GM18861 (cell line): ENCODE measurements around the gene HPSE.
"Not testable (repeated sequence)": the region's sequence is repeated elsewhere in the genome, so short reads cannot be mapped to it uniquely, and the experiment has no call there.

Source experiments
- ATAC-seq: cut with Tn5 transposase; IDR thresholded peaks from one replicate; pipeline ENCODE4 v1.9.1; 2021; ENCODE audit not compliant: unreplicated experiment

The HPSE gene

GRCh38 chr4:83335701-83336100 lies 1.1 kb upstream of the HPSE start:
- ATAC-seq, result no peak

- ATAC-seq, result no peak
These were observed 2.7 kb downstream of the HPSE start for GRCh38 chr4:83331956-83332355.

GRCh38 chr4:83329521-83330110 lies 5.0 kb downstream of the HPSE start:
- no peak for ATAC-seq

GRCh38 chr4:83328521-83329187 lies 6.0 kb downstream of the HPSE start:
- no peak for ATAC-seq

GRCh38 chr4:83326546-83326945 lies 8.1 kb downstream of the HPSE start:
- no peak for ATAC-seq

- not testable (repeated sequence) for ATAC-seq
These were observed 9.3 kb downstream of the HPSE start for GRCh38 chr4:83325306-83325705.

GRCh38 chr4:83323136-83323535 lies 11.5 kb downstream of the HPSE start:
- no peak for ATAC-seq

- ATAC-seq, result no peak
These were observed 14.1 kb downstream of the HPSE start for GRCh38 chr4:83320548-83320947.

GRCh38 chr4:83318666-83319065 lies 16.0 kb downstream of the HPSE start:
- no peak for ATAC-seq

GRCh38 chr4:83317671-83318070 lies 17.0 kb downstream of the HPSE start:
- ATAC-seq, result no peak

GRCh38 chr4:83316459-83317165 lies 18.0 kb downstream of the HPSE start:
- ATAC-seq, result no peak

GRCh38 chr4:83315341-83315870 lies 19.2 kb downstream of the HPSE start:
- no peak for ATAC-seq

- no peak for ATAC-seq
These were observed 26.0 kb downstream of the HPSE start for GRCh38 chr4:83308672-83309071.

GRCh38 chr4:83307920-83308319 lies 26.7 kb downstream of the HPSE start:
- no peak for ATAC-seq

GRCh38 chr4:83305187-83305586 lies 29.5 kb downstream of the HPSE start:
- no peak for ATAC-seq

GRCh38 chr4:83297548-83298260 lies 36.9 kb downstream of the HPSE start:
- ATAC-seq, result no peak

GRCh38 chr4:83293305-83294046 lies 41.2 kb downstream of the HPSE start:
- ATAC-seq, result no peak

- not testable (repeated sequence) for ATAC-seq
These were observed 44.4 kb downstream of the HPSE start for GRCh38 chr4:83290059-83290774.

GRCh38 chr4:83288381-83288780 lies 46.3 kb downstream of the HPSE start:
- ATAC-seq, result not testable (repeated sequence)

- no peak for ATAC-seq
These were observed 49.6 kb downstream of the HPSE start for GRCh38 chr4:83285055-83285407.
